Lower lobe of right lung (tissue), 2 donors: Measurements from ENCODE around the gene FDX2. TPM values are rescaled to one million over a fixed set of nuclear protein-coding genes. Genes with fewer than 3 reads are reported as not detected.

Experiments
- ATAC-seq, 2 donors: fragments of 200-7000 bp; cut with Tn5 transposase; one replicate each; pipeline ENCODE4 v1.9.1; 2020 to 2022; ENCODE audit warnings: mild to moderate bottlenecking in 2 of 2, moderate library complexity in 2 of 2
- DNase-seq: peaks from one replicate; pipeline ENCODE4 v3.0.0-alpha.2; 2020
- H3K27ac ChIP-seq: fragments of 200-600 bp; one replicate; pipeline ENCODE4 v1.8.0; 2022
- H3K27me3 ChIP-seq: fragments of 200-600 bp; one replicate; pipeline ENCODE4 v1.8.0; 2022; ENCODE audit warnings: low read depth
- H3K36me3 ChIP-seq: fragments of 200-600 bp; one replicate; pipeline ENCODE4 v1.8.0; 2022; ENCODE audit warnings: mild to moderate bottlenecking
- H3K4me1 ChIP-seq: fragments of 200-600 bp; one replicate; pipeline ENCODE4 v1.8.0; 2022
- H3K4me3 ChIP-seq: fragments of 200-600 bp; one replicate; pipeline ENCODE4 v1.8.0; 2022; ENCODE audit warnings: mild to moderate bottlenecking
- H3K9me3 ChIP-seq: fragments of 200-600 bp; one replicate; pipeline ENCODE4 v1.8.0; 2022
- intact Hi-C: fragments of 100-400 bp; cut with DNase I; formaldehyde crosslinking; loops from one replicate; pipeline ENCODE4 v1.11.0; 2022
- total RNA-seq: library from RNA; stranded (reverse); fragmentation: NEBNext Ultra II Directional; extraction: Animal tissue kit (Norgen Biotek cat#: 25700); gene quantifications from one replicate; pipeline ENCODE4 v1.2.1, GENCODE V29; 2021
- TF ChIP-seq, protein P1 (sequence below): fragments of 200-600 bp; IDR thresholded peaks from one replicate; pipeline ENCODE4 v1.8.0; 2022; ENCODE audit warnings: antibody characterized with exemption, mild to moderate bottlenecking
- donor health status: DM: no; HTN: yes; CAD: no; lungs with severe emphysema.

Gene FDX2
- total RNA-seq, 1 donor from 2014 or later: 16.8 TPM

DNA sequence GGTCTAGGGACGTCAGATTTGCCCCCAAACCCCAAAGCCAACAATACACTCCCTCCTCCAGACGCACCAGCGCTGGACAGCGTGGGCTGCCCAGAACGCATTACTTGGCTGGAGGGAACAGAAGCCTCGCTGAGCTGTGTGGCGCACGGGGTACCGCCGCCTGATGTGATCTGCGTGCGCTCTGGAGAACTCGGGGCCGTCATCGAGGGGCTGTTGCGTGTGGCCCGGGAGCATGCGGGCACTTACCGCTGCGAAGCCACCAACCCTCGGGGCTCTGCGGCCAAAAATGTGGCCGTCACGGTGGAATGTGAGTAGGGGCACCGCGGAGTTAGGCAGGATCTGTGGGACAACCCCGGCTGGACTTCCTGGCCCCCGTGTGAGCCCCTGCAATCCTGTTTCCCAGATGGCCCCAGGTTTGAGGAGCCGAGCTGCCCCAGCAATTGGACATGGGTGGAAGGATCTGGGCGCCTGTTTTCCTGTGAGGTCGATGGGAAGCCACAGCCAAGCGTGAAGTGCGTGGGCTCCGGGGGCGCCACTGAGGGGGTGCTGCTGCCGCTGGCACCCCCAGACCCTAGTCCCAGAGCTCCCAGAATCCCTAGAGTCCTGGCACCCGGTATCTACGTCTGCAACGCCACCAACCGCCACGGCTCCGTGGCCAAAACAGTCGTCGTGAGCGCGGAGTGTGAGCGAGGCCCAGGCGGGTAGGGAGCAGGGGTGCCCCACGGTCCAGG, 22.0 kb downstream of the FDX2 start:
- peaks cover 58% of the 10 kb centered on the region for H3K27me3 ChIP-seq
- H3K9me3 ChIP-seq: no peaks in the 10 kb centered on the region
- intact Hi-C loops: no loop called here
- DNase-seq: no peak
- H3K4me1 ChIP-seq: peaks cover 72% of the 10 kb centered on the region
- no peaks in the 10 kb centered on the region for H3K36me3 ChIP-seq
- no peak overlapping the region for H3K4me3 ChIP-seq
- ATAC-seq: no peak
- H3K27ac ChIP-seq: no peak overlapping the region
- TF ChIP-seq, protein P1, sequence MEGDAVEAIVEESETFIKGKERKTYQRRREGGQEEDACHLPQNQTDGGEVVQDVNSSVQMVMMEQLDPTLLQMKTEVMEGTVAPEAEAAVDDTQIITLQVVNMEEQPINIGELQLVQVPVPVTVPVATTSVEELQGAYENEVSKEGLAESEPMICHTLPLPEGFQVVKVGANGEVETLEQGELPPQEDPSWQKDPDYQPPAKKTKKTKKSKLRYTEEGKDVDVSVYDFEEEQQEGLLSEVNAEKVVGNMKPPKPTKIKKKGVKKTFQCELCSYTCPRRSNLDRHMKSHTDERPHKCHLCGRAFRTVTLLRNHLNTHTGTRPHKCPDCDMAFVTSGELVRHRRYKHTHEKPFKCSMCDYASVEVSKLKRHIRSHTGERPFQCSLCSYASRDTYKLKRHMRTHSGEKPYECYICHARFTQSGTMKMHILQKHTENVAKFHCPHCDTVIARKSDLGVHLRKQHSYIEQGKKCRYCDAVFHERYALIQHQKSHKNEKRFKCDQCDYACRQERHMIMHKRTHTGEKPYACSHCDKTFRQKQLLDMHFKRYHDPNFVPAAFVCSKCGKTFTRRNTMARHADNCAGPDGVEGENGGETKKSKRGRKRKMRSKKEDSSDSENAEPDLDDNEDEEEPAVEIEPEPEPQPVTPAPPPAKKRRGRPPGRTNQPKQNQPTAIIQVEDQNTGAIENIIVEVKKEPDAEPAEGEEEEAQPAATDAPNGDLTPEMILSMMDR: no peak

GRCh38 chr19:10292789-10293636, 22.8 kb downstream of the FDX2 start:
- peaks cover 80% of the 10 kb centered on the region for H3K4me1 ChIP-seq
- H3K36me3 ChIP-seq: no peaks in the 10 kb centered on the region
- ATAC-seq (no peak), DNase-seq (no peak)
- peaks cover 58% of the 10 kb centered on the region for H3K27me3 ChIP-seq
- no peaks in the 10 kb centered on the region for H3K9me3 ChIP-seq
- no peak overlapping the region for H3K27ac ChIP-seq
- H3K4me3 ChIP-seq: peak overlapping the region; percentile 68
- intact Hi-C loops: no loop called here
- TF ChIP-seq, protein P1: no peak

DNA sequence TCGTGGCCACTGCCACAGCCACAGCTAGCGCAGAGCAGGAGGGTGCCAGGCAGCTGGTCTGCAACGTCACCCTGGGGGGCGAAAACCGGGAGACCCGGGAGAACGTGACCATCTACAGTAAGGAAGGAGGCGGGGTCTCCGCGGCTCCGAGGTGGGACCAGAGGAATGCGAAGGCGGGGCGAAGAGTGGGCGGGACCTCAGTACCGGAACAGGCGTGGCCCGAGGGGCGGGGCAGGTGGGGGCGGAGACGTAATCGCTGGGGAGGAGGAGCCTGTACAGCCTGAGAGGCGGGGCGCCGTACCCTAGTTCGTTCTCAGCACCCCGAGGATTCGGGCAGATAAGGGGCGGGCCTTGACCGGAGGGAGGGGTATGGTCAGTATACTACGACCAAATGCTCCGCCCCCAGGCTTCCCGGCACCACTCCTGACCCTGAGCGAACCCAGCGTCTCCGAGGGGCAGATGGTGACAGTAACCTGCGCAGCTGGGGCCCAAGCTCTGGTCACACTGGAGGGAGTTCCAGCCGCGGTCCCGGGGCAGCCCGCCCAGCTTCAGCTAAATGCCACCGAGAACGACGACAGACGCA, 23.5 kb downstream of the FDX2 start:
- intact Hi-C loops: no loop called here
- no peaks in the 10 kb centered on the region for H3K36me3 ChIP-seq
- peak overlapping the region; percentile 68 for H3K4me3 ChIP-seq
- peak; percentile 58 to 85 for ATAC-seq
- peaks cover 58% of the 10 kb centered on the region for H3K27me3 ChIP-seq
- peak overlapping the region; percentile 80 for H3K27ac ChIP-seq
- TF ChIP-seq, protein P1: no peak
- peaks cover 87% of the 10 kb centered on the region for H3K4me1 ChIP-seq
- peak; percentile 94 for DNase-seq
- no peaks in the 10 kb centered on the region for H3K9me3 ChIP-seq

DNA sequence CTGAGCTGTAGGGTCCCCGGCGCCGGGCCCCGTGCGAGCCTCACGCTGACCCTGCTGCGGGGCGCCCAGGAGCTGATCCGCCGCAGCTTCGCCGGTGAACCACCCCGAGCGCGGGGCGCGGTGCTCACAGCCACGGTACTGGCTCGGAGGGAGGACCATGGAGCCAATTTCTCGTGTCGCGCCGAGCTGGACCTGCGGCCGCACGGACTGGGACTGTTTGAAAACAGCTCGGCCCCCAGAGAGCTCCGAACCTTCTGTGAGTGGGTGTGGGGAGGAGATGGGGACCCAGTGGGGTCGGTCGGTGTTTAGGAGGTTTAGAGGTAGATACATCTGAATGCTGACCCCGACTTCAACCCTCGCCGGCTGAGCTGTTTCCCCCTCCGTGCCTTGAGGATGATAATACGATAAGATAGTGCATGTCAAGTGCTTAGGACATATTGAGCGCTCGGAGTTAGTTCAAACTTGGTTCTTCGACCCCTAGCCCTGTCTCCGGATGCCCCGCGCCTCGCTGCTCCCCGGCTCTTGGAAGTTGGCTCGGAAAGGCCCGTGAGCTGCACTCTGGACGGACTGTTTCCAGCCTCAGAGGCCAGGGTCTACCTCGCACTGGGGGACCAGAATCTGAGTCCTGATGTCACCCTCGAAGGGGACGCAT, 24.1 kb downstream of the FDX2 start:
- peaks cover 93% of the 10 kb centered on the region for H3K4me1 ChIP-seq
- H3K4me3 ChIP-seq: peak overlapping the region; percentile 68
- H3K27ac ChIP-seq: peak overlapping the region; percentile 80

More for the DNA sequence above, 24.1 kb downstream of the FDX2 start:
- ATAC-seq: no peak
- DNase-seq: no peak
- intact Hi-C loops: no loop called here
- TF ChIP-seq, protein P1: no peak
- H3K27me3 ChIP-seq: peaks cover 58% of the 10 kb centered on the region
- H3K9me3 ChIP-seq: no peaks in the 10 kb centered on the region
- no peaks in the 10 kb centered on the region for H3K36me3 ChIP-seq
